Activated naive CD4-positive, alpha-beta T cell treated with anti-CD3 and anti-CD28 coated beads, Interleukin-2, amount 50 U/mL, for 72 hours (primary cell): ENCODE measurements around the gene RABL2B. TPM values are rescaled to one million over a fixed set of nuclear protein-coding genes. Genes with fewer than 3 reads are reported as not detected.

Experiments
- ATAC-seq, 2 donors: fragments of 150-1000 bp; cut with Tn5 transposase; 2 replicates each; pipeline ENCODE4 v1.10.0; 2021; ENCODE audit warnings: mild to moderate bottlenecking in 2 of 2, moderate library complexity in 2 of 2
- DNase-seq, 2 donors: peaks; one replicate each; pipeline ENCODE4 v3.0.0; 2021 to 2022; ENCODE audit warnings: low spot score in 2 of 2
- H3K27ac Mint-ChIP-seq, 2 donors: one replicate each; pipeline ENCODE4 v1.8.0; 2022; ENCODE audit warnings: mild to moderate bottlenecking in 2 of 2, mixed read lengths in 2 of 2
- H3K36me3 Mint-ChIP-seq, 2 donors: one replicate each; pipeline ENCODE4 v1.8.0; 2022; ENCODE audit warnings: mixed read lengths in 2 of 2
- H3K9me3 Mint-ChIP-seq, 2 donors: one replicate each; pipeline ENCODE4 v1.8.0; 2022; ENCODE audit warnings: mixed read lengths in 2 of 2
- total RNA-seq, 2 donors: library from RNA; stranded (reverse); gene quantifications; one replicate each; pipeline ENCODE4 v1.2.3, GENCODE V29; 2022

The RABL2B gene
- total RNA-seq, 2 donors from 2014 or later, result 7.2 to 22.6 TPM

DNA sequence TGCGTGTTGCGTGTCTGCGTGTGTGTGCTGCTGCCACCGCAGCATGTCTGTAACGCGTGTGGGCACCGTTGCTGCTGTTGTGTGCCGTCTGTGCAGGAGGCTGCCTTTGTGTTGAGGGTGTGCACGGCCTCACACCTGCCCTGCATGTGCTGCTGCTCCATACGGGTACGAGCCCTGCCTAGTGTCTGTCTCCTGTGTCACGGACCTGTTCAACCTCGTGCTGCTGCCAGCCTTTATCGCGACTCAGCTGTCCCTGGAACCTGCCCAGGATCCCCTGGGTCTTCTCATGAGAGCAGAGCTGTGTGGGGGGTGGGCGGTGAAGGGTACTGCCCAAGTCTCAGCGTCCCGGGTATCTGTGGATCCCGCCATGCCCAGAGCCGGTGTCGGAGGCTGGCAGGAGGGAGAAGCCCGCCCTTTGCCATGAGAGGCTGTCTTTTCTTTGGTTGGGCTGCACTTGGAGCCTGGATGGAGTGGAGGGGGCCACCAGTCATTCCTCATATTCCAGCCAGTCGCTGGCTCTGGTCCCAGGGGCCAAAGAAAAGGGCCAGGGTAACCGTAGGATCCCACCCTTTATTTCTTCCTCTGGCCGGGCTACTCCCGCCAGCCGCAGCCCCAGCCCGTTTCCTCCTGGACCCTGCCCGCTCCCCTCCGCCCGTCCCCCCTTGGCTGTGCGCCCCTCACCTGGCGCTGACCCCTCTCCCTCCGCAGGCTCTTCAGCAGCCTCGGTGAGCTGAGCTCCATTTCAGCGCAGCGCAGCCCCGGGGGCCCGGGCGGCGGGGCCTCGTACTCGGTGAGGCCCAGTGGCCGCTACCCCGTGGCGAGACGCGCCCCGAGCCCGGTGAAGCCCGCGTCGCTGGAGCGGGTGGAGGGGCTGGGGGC is 53.2 kb downstream of the RABL2B start:
- ATAC-seq (no peak), DNase-seq (peak in 1 of 2 donors; percentile 41)
- no peak overlapping the region for H3K27ac Mint-ChIP-seq
- H3K36me3 Mint-ChIP-seq, result no peaks in the 10 kb centered on the region
- H3K9me3 Mint-ChIP-seq, result no peaks in the 10 kb centered on the region

- Mint-ChIP-seq H3K36me3 (no peaks in the 10 kb centered on the region), H3K9me3 (no peaks in the 10 kb centered on the region), H3K27ac (no peak overlapping the region)
- peak in 1 of 2 donors; percentile 42 for DNase-seq
- ATAC-seq, result no peak
Observed at GRCh38 chr22:50729391-50730012, 53.9 kb downstream of the RABL2B start.

GRCh38 chr22:50728523-50728931 is 54.9 kb downstream of the RABL2B start:
- Mint-ChIP-seq H3K9me3 (no peaks in the 10 kb centered on the region), H3K36me3 (no peaks in the 10 kb centered on the region), H3K27ac (no peak overlapping the region)
- ATAC-seq (no peak), DNase-seq (no peak)

- no peak for DNase-seq
- Mint-ChIP-seq H3K9me3 (no peaks in the 10 kb centered on the region), H3K36me3 (no peaks in the 10 kb centered on the region), H3K27ac (peak overlapping the region in 1 of 2 donors; percentile 3)
- no peak for ATAC-seq
Observed at GRCh38 chr22:50727678-50728522, 55.5 kb downstream of the RABL2B start.

DNA sequence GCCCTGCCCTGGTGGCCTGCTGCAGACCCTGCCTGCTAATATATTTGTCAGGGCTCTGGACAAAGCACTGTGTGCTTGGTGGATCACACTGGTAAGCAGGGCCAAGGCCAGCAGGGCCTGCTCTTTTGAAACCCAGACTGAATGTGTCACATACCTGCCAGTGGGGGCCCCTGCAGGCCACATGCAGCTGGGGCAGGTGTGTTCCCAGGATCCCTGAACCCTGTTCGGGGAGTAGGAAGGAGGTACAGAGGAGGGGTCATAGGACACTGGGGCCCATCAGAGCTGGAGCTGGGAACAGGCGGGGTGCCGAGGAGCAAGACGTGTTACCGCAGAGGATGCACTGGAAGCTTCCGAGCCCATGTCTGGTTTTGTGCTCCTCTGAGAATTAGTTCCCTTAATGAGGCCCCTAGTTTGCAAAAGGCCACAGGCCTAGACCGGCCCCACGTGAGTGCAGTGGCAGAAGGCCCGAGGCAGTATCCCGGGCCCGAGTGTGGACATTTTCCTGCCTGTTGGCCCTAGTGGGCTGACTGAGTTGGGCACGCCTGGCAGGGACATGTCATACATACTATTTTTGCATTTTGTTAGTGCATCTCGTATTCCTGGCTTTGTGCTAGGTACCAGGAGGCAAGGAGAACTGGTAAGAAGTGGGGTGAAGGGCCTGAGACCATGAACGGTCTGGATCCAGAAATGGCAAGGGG is 56.6 kb downstream of the RABL2B start:
- Mint-ChIP-seq H3K9me3 (no peaks in the 10 kb centered on the region), H3K36me3 (no peaks in the 10 kb centered on the region), H3K27ac (peak overlapping the region in 1 of 2 donors; percentile 3)
- ATAC-seq (no peak), DNase-seq (no peak)

DNA sequence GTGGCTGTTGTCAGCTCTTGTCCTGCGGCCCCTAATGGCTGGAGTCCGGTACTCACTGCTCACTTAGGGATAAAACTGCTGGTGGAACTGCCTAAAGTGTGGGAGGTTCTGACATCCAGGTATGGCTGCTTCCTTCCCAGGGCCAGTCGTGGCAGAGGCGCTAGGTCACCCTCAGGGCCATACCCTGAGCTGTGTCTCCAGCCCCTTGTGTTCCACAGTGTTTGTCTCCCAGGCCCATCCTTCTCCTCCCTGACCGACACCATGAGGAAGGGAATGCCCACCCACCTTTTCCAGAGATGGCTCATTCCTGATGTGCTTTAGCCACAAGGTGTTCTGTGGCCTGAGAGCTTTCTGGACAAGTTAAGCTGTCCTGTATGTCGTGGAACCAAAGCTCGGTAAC is 57.8 kb downstream of the RABL2B start:
- no peaks in the 10 kb centered on the region for H3K36me3 Mint-ChIP-seq
- DNase-seq (no peak), ATAC-seq (no peak)

DNA sequence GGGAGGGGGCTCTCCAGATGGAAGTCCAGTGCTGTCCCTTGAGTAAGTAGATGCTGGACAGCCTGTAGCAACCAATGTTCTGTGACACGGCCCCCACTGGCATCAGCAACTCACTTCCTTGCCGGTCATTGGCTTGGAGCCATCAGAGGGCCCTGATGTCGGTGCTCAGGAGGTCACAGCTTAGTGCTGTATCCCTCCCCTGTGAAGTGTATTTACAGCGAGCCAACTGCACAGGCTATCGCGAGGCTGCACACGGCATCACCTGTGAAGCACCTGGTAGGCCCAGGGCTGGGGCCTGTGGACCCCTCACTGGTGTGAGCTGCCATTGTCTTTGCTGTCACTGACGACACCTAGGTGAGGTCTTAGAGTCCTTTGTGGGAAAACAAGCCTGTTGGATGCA is 58.8 kb downstream of the RABL2B start:
- Mint-ChIP-seq H3K27ac (no peak overlapping the region), H3K9me3 (no peaks in the 10 kb centered on the region), H3K36me3 (no peaks in the 10 kb centered on the region)

More for the DNA sequence above, 57.8 kb downstream of the RABL2B start:
- H3K9me3 Mint-ChIP-seq, result no peaks in the 10 kb centered on the region
- H3K27ac Mint-ChIP-seq, result no peak overlapping the region

DNA sequence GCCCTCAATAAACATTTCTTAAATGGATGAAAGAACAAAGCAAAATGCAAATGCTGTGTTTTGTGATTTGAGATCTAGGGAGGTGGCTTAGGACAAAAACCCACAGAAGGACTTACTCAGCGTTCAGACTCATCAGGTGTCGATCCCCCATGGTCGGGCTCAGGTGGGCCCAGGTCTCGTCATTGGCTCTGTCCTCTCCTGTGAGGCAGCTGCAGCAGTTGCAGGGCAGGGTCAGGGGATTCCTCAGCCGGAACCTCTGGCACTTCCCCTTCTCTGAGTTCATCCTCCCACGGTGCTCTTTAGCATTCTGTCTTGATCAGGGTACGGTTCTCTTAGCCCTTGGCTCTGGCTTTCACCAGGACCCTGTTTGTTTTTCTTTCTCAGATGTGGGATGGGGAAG is 59.4 kb downstream of the RABL2B start:
- no peak overlapping the region for H3K27ac Mint-ChIP-seq
- no peaks in the 10 kb centered on the region for H3K36me3 Mint-ChIP-seq

More for the DNA sequence above, 58.8 kb downstream of the RABL2B start:
- no peak for ATAC-seq
- no peak for DNase-seq

GRCh38 chr22:50722716-50723428 is 60.6 kb downstream of the RABL2B start:
- DNase-seq (no peak), ATAC-seq (no peak)
- peak overlapping the region in 1 of 2 donors; percentile 12 for H3K27ac Mint-ChIP-seq
- no peaks in the 10 kb centered on the region for H3K9me3 Mint-ChIP-seq
- no peaks in the 10 kb centered on the region for H3K36me3 Mint-ChIP-seq

More for the DNA sequence above, 59.4 kb downstream of the RABL2B start:
- no peaks in the 10 kb centered on the region for H3K9me3 Mint-ChIP-seq
- DNase-seq, result no peak
- no peak for ATAC-seq

GRCh38 chr22:50722048-50722701 is 61.3 kb downstream of the RABL2B start:
- H3K27ac Mint-ChIP-seq, result no peak overlapping the region
- H3K9me3 Mint-ChIP-seq, result no peaks in the 10 kb centered on the region
- DNase-seq, result no peak
- no peak for ATAC-seq
- H3K36me3 Mint-ChIP-seq, result no peaks in the 10 kb centered on the region

DNA sequence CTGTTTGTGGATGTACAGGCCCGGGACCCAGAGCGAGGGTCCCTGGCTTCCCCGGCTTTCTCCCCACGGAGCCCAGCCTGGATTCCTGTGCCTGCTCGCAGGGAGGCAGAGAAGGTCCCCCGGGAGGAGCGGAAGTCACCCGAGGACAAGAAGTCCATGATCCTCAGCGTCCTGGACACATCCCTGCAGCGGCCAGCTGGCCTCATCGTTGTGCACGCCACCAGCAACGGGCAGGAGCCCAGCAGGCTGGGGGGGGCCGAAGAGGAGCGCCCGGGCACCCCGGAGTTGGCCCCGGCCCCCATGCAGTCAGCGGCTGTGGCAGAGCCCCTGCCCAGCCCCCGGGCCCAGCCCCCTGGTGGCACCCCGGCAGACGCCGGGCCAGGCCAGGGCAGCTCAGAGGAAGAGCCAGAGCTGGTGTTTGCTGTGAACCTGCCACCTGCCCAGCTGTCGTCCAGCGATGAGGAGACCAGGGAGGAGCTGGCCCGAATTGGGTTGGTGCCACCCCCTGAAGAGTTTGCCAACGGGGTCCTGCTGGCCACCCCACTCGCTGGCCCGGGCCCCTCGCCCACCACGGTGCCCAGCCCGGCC is 62.1 kb downstream of the RABL2B start:
- no peaks in the 10 kb centered on the region for H3K9me3 Mint-ChIP-seq
- H3K27ac Mint-ChIP-seq, result no peak overlapping the region
- H3K36me3 Mint-ChIP-seq, result no peaks in the 10 kb centered on the region
- no peak for DNase-seq
- ATAC-seq, result no peak

DNA sequence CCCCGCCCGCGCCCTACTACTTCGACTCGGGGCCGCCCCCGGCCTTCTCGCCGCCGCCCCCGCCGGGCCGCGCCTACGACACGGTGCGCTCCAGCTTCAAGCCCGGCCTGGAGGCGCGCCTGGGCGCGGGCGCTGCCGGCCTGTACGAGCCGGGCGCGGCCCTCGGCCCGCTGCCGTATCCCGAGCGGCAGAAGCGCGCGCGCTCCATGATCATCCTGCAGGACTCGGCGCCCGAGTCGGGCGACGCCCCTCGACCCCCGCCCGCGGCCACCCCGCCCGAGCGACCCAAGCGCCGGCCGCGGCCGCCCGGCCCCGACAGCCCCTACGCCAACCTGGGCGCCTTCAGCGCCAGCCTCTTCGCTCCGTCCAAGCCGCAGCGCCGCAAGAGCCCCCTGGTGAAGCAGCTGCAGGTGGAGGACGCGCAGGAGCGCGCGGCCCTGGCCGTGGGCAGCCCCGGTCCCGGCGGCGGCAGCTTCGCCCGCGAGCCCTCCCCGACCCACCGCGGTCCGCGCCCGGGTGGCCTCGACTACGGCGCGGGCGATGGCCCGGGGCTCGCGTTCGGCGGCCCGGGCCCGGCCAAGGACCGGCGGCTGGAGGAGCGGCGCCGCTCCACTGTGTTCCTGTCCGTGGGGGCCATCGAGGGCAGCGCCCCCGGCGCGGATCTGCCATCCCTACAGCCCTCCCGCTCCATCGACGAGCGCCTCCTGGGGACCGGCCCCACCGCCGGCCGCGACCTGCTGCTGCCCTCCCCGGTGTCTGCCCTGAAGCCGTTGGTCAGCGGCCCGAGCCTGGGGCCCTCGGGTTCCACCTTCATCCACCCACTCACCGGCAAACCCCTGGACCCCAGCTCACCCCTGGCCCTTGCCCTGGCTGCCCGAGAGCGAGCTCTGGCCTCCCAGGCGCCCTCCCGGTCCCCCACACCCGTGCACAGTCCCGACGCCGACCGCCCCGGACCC is 62.9 kb downstream of the RABL2B start:
- H3K36me3 Mint-ChIP-seq, result no peaks in the 10 kb centered on the region
- ATAC-seq (no peak), DNase-seq (no peak)
- no peaks in the 10 kb centered on the region for H3K9me3 Mint-ChIP-seq
- no peak overlapping the region for H3K27ac Mint-ChIP-seq

DNA sequence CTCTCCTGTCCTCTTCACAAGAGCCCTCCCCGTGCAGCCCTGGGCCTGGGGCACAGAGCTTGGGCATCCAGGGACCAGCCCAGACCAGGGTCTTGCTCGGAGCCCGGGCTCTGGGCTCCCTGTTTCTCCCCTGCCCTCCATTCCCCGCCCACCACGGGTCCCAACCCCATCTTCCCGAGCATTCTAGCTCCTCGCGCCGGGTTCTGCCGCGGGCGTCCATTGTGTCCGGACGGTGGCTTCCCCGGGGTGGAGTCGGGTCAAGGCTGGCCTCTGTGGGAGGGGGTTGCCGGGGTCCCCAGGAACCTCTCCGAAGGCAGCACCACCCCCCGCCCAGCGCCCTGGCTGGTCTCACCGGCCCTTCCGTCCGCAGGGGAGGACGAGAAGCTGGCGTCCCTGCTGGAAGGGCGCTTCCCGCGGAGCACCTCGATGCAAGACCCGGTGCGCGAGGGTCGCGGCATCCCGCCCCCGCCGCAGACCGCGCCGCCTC is 63.6 kb downstream of the RABL2B start:
- DNase-seq, result no peak
- Mint-ChIP-seq H3K36me3 (no peaks in the 10 kb centered on the region), H3K27ac (no peak overlapping the region), H3K9me3 (no peaks in the 10 kb centered on the region)
- no peak for ATAC-seq

DNA sequence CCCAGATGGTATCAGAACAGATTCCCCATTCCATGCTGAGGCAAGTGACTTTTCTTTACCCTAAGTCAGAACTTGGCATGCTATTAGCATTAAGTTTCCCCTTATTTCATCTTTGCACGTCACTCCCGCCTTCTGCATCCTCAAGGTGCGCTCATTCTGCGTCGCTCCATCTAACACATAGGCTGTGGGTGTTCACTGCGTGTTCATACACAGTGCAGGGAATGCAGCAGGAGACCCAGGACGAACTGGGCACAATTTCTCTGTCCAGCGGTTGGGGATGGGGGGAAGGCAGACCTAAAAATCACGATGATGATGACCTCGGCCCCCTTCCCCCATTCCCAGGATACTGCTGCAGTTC is 65.1 kb downstream of the RABL2B start:
- no peak for ATAC-seq
- Mint-ChIP-seq H3K9me3 (no peaks in the 10 kb centered on the region), H3K36me3 (no peaks in the 10 kb centered on the region), H3K27ac (no peak overlapping the region)
- DNase-seq, result no peak
